Hepatocyte (in vitro differentiated cells): ENCODE measurements around the gene SLPI. TPM values are rescaled to one million over a fixed set of nuclear protein-coding genes. Genes with fewer than 3 reads are reported as not detected.

Source experiments
- DNase-seq: peaks from one replicate; pipeline ENCODE4 v3.0.0-alpha.2; 2016; ENCODE audit warnings: low spot score
- H2AFZ ChIP-seq: fragments of 200-600 bp; sonication (generic); 2 replicates; pipeline ENCODE4 v1.6.0; 2016; ENCODE audit warnings: antibody characterized with exemption, mild to moderate bottlenecking
- H3K27ac ChIP-seq: fragments of 200-600 bp; sonication (generic); 2 replicates; pipeline ENCODE4 v1.5.1; 2016; ENCODE audit warnings: mild to moderate bottlenecking
- H3K27me3 ChIP-seq: fragments of 200-600 bp; sonication (generic); 2 replicates; pipeline ENCODE4 v1.6.1; 2016
- H3K36me3 ChIP-seq: fragments of 200-600 bp; sonication (generic); replicated peaks from 2 replicates; pipeline ENCODE4 v1.5.1; 2016; ENCODE audit warnings: low read depth; ENCODE audit not compliant: insufficient read depth
- H3K4me1 ChIP-seq: fragments of 200-600 bp; sonication (generic); 2 replicates; pipeline ENCODE4 v1.5.1; 2016; ENCODE audit warnings: mild to moderate bottlenecking, moderate library complexity; ENCODE audit not compliant: insufficient read depth
- H3K4me2 ChIP-seq: fragments of 200-600 bp; sonication (generic); 2 replicates; pipeline ENCODE4 v1.6.0; 2016
- H3K4me3 ChIP-seq: fragments of 200-600 bp; sonication (generic); 2 replicates; pipeline ENCODE4 v1.5.1; 2016; ENCODE audit warnings: mild to moderate bottlenecking
- H3K79me2 ChIP-seq: fragments of 200-600 bp; sonication (generic); 2 replicates; pipeline ENCODE4 v1.6.0; 2017; ENCODE audit warnings: mild to moderate bottlenecking
- H3K9me2 ChIP-seq: fragments of 200-600 bp; sonication (generic); replicated peaks from 2 replicates; pipeline ENCODE4 v1.6.0; 2017; ENCODE audit warnings: mild to moderate bottlenecking; ENCODE audit not compliant: insufficient read depth
- H3K9me3 ChIP-seq: fragments of 200-600 bp; sonication (generic); 2 replicates; pipeline ENCODE4 v1.5.1; 2016; ENCODE audit warnings: low read depth, mild to moderate bottlenecking
- H4K20me1 ChIP-seq: fragments of 200-600 bp; sonication (generic); 2 replicates; pipeline ENCODE4 v1.6.0; 2016; ENCODE audit warnings: mild to moderate bottlenecking; ENCODE audit not compliant: insufficient read depth, poor library complexity, severe bottlenecking
- EZH2 ChIP-seq: fragments of 200-600 bp; sonication (generic); IDR thresholded peaks from 2 replicates; pipeline ENCODE4 v1.6.1; 2016; ENCODE audit warnings: antibody characterized with exemption, mild to moderate bottlenecking, borderline replicate concordance
- EZH2phosphoT487 ChIP-seq: fragments of 200-600 bp; sonication (generic); IDR thresholded peaks from one replicate; pipeline ENCODE4 v1.6.1; 2018; ENCODE audit warnings: antibody characterized with exemption, mild to moderate bottlenecking, low read depth, moderate library complexity; ENCODE audit not compliant: unreplicated experiment, severe bottlenecking
- WGBS: methylation state at CpG from one replicate; pipeline ENCODE4 v1.1.6; 2016; ENCODE audit warnings: low lambda C conversion rate; ENCODE audit errors: missing lambda C conversion rate; 5-methylcytosine and 5-hydroxymethylcytosine counted together
- polyA plus RNA-seq: library from polyadenylated mRNA; unstranded; fragments of >200 nt; fragmentation: Nextera tagmentation; extraction: Ambion mirVana; gene quantifications from 2 replicates; pipeline ENCODE4 v1.2.1, GENCODE V29; 2016
- total RNA-seq: library from RNA; depleted of rRNA; stranded (reverse); fragments of >200 nt; gene quantifications from 2 replicates; pipeline ENCODE4 v1.2.3, GENCODE V29; 2014
- TF ChIP-seq, protein P1 (sequence below): fragments of 200-600 bp; sonication (generic); IDR thresholded peaks from 2 replicates; pipeline ENCODE4 v1.5.1; 2016; ENCODE audit warnings: antibody characterized with exemption, mild to moderate bottlenecking; ENCODE audit not compliant: poor library complexity

Gene SLPI
- total and polyA plus RNA-seq, 2 experiments from 2014 or later, result 1,330 to 10,154 TPM

- no peak overlapping the region for H3K27ac ChIP-seq
- WGBS, result 97% methylated on average over 2 of the region's 2 CpGs
- DNase-seq, result no peak
- H3K9me2 ChIP-seq, result no peaks in the 10 kb centered on the region
- H3K36me3 ChIP-seq, result no peaks in the 10 kb centered on the region
- H3K4me2 ChIP-seq, result no peak overlapping the region
- H3K79me2 ChIP-seq, result no peaks in the 10 kb centered on the region
- H3K4me3 ChIP-seq, result no peak overlapping the region
- no peaks in the 10 kb centered on the region for H3K9me3 ChIP-seq
- H2AFZ ChIP-seq, result peak overlapping the region; percentile 92
- peaks cover 14% of the 10 kb centered on the region for H3K27me3 ChIP-seq
- H3K4me1 ChIP-seq, result no peaks in the 10 kb centered on the region
- no peaks in the 10 kb centered on the region for H4K20me1 ChIP-seq
- TF ChIP-seq, protein P1, sequence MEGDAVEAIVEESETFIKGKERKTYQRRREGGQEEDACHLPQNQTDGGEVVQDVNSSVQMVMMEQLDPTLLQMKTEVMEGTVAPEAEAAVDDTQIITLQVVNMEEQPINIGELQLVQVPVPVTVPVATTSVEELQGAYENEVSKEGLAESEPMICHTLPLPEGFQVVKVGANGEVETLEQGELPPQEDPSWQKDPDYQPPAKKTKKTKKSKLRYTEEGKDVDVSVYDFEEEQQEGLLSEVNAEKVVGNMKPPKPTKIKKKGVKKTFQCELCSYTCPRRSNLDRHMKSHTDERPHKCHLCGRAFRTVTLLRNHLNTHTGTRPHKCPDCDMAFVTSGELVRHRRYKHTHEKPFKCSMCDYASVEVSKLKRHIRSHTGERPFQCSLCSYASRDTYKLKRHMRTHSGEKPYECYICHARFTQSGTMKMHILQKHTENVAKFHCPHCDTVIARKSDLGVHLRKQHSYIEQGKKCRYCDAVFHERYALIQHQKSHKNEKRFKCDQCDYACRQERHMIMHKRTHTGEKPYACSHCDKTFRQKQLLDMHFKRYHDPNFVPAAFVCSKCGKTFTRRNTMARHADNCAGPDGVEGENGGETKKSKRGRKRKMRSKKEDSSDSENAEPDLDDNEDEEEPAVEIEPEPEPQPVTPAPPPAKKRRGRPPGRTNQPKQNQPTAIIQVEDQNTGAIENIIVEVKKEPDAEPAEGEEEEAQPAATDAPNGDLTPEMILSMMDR, result no peak
- no peak for TF ChIP-seq EZH2phosphoT487
- TF ChIP-seq EZH2, result no peak
Observed at GRCh38 chr20:45292343-45292742, 38.0 kb upstream of the SLPI start.

GRCh38 chr20:45291526-45291925, 37.2 kb upstream of the SLPI start:
- no peaks in the 10 kb centered on the region for H3K79me2 ChIP-seq
- H3K4me2 ChIP-seq, result no peak overlapping the region
- no peaks in the 10 kb centered on the region for H4K20me1 ChIP-seq
- H3K36me3 ChIP-seq, result no peaks in the 10 kb centered on the region
- no peaks in the 10 kb centered on the region for H3K9me2 ChIP-seq
- no peak overlapping the region for H3K4me3 ChIP-seq
- H3K27ac ChIP-seq, result no peak overlapping the region
- TF ChIP-seq, protein P1, result no peak
- TF ChIP-seq EZH2phosphoT487, result no peak
- H3K27me3 ChIP-seq, result peaks cover 14% of the 10 kb centered on the region
- H2AFZ ChIP-seq, result no peak overlapping the region
- H3K9me3 ChIP-seq, result no peaks in the 10 kb centered on the region
- H3K4me1 ChIP-seq, result no peaks in the 10 kb centered on the region
- no peak for DNase-seq
- 88% methylated on average over 9 of the region's 9 CpGs for WGBS

- Histone ChIP-seq H3K4me3 (no peak overlapping the region), H3K27me3 (peaks cover 14% of the 10 kb centered on the region), H3K9me2 (no peaks in the 10 kb centered on the region), H3K9me3 (no peaks in the 10 kb centered on the region), H3K27ac (no peak overlapping the region), H3K79me2 (no peaks in the 10 kb centered on the region), H2AFZ (no peak overlapping the region), H3K4me2 (no peak overlapping the region), H3K4me1 (no peaks in the 10 kb centered on the region), H3K36me3 (no peaks in the 10 kb centered on the region), H4K20me1 (no peaks in the 10 kb centered on the region)
- WGBS, result 23% methylated on average over 8 of the region's 8 CpGs
- TF ChIP-seq EZH2, result no peak
- no peak for TF ChIP-seq EZH2phosphoT487
- TF ChIP-seq, protein P1, result peak; percentile 92
- peak; percentile 84 for DNase-seq
Observed at GRCh38 chr20:45290677-45291355, 36.5 kb upstream of the SLPI start.
